ENCODE measurements around the gene C18orf32. TPM values are rescaled to one million over a fixed set of nuclear protein-coding genes. Genes with fewer than 3 reads are reported as not detected.
"Not testable (repeated sequence)": the region's sequence is repeated elsewhere in the genome, so short reads cannot be mapped to it uniquely, and the experiment has no call there.

Gene C18orf32
- total RNA-seq, 4 donors from 2014 or later = 20.7 to 42.6 (median 31.9) TPM

DNA sequence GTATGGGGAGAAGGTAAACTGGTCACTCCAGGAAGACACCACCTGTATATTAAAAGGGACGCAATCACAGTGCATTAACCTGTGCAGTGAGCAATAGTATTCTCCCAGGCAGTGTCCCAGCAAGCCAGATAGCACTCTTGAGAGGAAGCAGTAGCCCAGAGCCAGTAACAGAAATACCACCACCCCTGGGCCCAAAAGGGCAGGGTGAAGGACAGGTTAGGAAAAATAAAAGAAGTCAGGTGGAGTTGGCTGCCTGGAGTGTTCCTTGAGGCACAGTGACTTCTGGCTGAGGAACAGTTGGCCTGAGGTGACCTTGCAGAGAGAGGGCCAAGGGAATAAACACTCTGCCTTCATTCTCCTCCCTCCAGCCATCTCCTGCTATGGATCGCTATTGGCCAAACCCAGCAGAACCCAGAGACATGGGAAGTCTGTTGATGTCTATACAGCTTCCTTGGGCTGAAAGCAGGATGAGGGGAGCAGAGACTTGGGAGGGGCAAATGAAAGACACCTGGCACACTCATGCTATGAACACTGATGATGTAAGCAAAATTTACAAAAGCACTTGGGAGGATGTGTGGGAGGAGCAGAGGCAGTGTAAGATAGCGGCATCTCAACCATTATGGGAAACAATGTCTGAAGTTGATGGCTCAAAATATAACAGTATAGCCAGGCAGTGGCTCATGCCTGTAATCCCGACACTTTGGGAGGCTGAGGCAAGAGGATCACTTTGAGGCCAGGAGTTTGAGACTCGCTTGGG is 7.5 kb downstream of the C18orf32 start:
- DNase-seq = no peak
- Histone ChIP-seq H3K4me3 (no peak overlapping the region), H3K9me3 (no peaks in the 10 kb centered on the region), H3K4me1 (no peaks in the 10 kb centered on the region), H3K27ac (no peak overlapping the region), H3K36me3 (no peaks in the 10 kb centered on the region), H3K27me3 (no peaks in the 10 kb centered on the region)
- intact Hi-C loops (cut with DNase I; ENCODE audit: low total_unique reads) = loop anchor here (10.0 kb wide), 1 partner anchor 335 kb away; the partner anchor contains the start of gene ACAA2
- TF ChIP-seq POLR2A (IDR thresholded peaks at IDR 0.05) = no peak
- TF ChIP-seq, protein P1, sequence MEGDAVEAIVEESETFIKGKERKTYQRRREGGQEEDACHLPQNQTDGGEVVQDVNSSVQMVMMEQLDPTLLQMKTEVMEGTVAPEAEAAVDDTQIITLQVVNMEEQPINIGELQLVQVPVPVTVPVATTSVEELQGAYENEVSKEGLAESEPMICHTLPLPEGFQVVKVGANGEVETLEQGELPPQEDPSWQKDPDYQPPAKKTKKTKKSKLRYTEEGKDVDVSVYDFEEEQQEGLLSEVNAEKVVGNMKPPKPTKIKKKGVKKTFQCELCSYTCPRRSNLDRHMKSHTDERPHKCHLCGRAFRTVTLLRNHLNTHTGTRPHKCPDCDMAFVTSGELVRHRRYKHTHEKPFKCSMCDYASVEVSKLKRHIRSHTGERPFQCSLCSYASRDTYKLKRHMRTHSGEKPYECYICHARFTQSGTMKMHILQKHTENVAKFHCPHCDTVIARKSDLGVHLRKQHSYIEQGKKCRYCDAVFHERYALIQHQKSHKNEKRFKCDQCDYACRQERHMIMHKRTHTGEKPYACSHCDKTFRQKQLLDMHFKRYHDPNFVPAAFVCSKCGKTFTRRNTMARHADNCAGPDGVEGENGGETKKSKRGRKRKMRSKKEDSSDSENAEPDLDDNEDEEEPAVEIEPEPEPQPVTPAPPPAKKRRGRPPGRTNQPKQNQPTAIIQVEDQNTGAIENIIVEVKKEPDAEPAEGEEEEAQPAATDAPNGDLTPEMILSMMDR (IDR thresholded peaks at IDR 0.05) = no peak

DNA sequence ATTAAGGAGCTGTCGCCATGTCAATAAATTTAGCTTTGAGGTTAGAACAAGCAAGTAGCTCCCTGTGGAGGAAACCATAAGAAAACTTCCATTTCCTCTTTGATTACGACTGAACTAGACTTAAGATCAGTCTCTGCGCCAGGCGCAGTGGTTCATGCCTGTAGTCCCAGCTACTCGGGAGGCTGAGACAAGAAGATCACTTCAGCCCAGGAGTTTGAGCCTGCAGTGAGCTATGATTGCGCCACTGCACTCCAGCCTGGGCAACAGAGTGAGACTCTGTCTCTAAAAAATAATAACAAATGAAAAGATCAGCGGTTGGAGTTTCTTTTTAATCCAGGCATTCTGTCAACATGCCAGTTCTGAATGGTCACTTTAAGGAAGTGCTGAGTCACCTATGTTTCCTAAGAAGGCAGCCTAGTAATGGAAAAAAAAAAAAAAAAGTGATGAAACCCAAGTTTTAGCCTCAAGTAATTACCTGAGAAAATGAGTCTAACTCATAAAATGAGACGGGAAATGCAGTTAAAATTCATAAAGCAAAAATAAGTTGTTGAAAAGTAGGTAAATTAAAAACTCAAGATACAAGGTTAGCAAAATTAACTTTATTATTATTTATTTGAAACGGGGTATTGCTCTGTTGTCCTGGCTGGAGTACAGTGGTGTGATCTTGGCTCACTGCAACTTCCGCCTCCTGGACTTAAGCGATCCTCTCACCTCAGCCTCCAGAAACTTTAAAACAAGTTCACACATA is 10.2 kb downstream of the C18orf32 start:
- intact Hi-C loops (cut with DNase I; ENCODE audit: low total_unique reads) = no loop called here
- H3K27ac ChIP-seq = peak overlapping the region; percentile 37 to 52
- no peaks in the 10 kb centered on the region for H3K27me3 ChIP-seq

DNA sequence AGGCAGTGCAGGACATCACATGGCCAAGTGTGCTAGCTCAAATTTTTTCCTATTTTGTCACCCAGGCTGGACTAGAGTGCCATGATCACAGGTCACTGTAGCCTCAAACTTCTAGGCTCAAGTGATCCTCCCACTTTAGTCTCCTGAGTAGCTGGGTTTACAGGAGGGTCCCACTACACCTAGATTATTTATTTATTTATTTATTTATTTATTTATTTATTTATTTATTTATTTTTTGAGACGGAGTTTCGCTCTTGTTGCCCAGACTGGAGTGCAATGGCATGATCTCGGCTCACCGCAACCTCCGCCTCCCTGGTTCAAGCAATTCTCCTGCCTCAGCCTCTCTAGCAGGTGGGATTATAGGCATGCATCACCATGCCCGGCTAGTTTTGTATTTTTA is 12.1 kb downstream of the C18orf32 start:
- H3K27me3 ChIP-seq; intact Hi-C loops (cut with DNase I; ENCODE audit: low total_unique reads); DNase-seq; H3K27ac ChIP-seq; H3K36me3 ChIP-seq; H3K4me1 ChIP-seq; H3K4me3 ChIP-seq; H3K9me3 ChIP-seq: not testable (repeated sequence)

More for the DNA sequence above, 10.2 kb downstream of the C18orf32 start:
- Histone ChIP-seq H3K4me3 (no peak overlapping the region), H3K36me3 (no peaks in the 10 kb centered on the region), H3K4me1 (no peaks in the 10 kb centered on the region), H3K9me3 (no peaks in the 10 kb centered on the region)
- DNase-seq = no peak
- no peak for TF ChIP-seq POLR2A (IDR thresholded peaks at IDR 0.05)
- TF ChIP-seq, protein P1 (IDR thresholded peaks at IDR 0.05) = no peak

DNA sequence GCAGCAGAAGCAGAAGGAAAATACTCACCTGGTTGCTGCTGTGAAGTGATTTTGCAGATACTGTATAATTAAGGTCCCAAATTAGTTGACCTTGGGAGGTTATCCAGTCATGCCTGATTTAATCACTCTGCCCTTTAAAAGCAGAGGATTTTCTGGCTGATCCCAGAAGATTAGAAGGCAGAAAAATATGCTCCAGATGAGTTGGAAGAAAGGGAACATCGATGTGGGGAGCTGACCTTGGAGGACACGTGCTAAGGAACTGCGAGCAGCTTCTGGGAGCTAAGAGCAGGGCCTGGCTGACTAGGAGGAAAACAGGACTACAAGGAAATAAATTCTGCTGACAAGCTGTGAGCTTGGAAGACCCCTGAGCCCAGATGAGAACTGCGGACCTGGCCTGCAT is 13.3 kb downstream of the C18orf32 start:
- H3K27me3 ChIP-seq = no peaks in the 10 kb centered on the region
- H3K27ac ChIP-seq = no peak overlapping the region
- no peaks in the 10 kb centered on the region for H3K9me3 ChIP-seq
- DNase-seq = no peak
- TF ChIP-seq POLR2A (IDR thresholded peaks at IDR 0.05) = no peak
- TF ChIP-seq, protein P1 (IDR thresholded peaks at IDR 0.05) = no peak
- H3K36me3 ChIP-seq = no peaks in the 10 kb centered on the region
- intact Hi-C loops (cut with DNase I; ENCODE audit: low total_unique reads) = no loop called here
- no peaks in the 10 kb centered on the region for H3K4me1 ChIP-seq
- no peak overlapping the region for H3K4me3 ChIP-seq

DNA sequence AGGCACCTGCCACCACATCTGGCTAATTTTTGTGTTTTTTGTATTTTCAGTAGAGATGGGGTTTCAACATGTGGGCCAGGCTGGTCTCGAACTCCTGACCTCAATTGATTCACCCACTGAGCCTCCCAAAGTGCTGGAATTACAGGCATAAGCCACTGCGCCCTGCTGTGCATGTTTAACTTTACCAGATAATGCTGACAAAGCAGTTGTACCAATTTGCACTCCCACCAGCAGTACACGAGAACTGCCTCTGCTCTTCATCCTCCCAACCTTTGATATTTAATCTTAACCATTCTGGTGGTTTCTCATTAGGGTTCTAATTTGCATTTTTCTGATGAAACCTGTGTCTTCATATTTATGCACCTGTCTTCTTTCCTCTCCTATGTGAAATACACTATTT is 14.6 kb downstream of the C18orf32 start:
- DNase-seq = no peak
- Histone ChIP-seq H3K27ac (no peak overlapping the region), H3K4me1 (no peaks in the 10 kb centered on the region), H3K9me3 (no peaks in the 10 kb centered on the region), H3K36me3 (no peaks in the 10 kb centered on the region), H3K27me3 (no peaks in the 10 kb centered on the region), H3K4me3 (no peak overlapping the region)
- intact Hi-C loops (cut with DNase I; ENCODE audit: low total_unique reads) = no loop called here
- no peak for TF ChIP-seq POLR2A (IDR thresholded peaks at IDR 0.05)
- TF ChIP-seq, protein P1 (IDR thresholded peaks at IDR 0.05) = no peak
